Endothelial cell of umbilical vein (primary cell): Measurements from ENCODE around the gene MCTP1. TPM values are rescaled to one million over a fixed set of nuclear protein-coding genes. Genes with fewer than 3 reads are reported as not detected.

ENCODE experiments used
- BruUV-seq: library from RNA; stranded (reverse); fragments of 400-500 nt; replicated peaks from 2 replicates; lab custom pipeline; 2021; lab: Mats Ljungman, UMichigan
- CTCF ChIA-PET: fragments of 300-600, 350-600 bp; sonication (Branson Sonifier 250); formaldehyde crosslinking; loops from one replicate; lab custom pipeline; 2021; ENCODE audit warnings: antibody characterized with exemption, inconsistent platforms; lab: Charles Lee
- POLR2A ChIA-PET: fragments of 300-600, 350-600 bp; sonication (Branson Sonifier 250); formaldehyde crosslinking; loops from one replicate; lab custom pipeline; 2021; ENCODE audit warnings: antibody characterized with exemption, inconsistent platforms; lab: Charles Lee
- DNase-seq: peaks from one replicate; pipeline ENCODE4 v3.0.0-alpha.2; 2011; ENCODE audit warnings: low read depth, low spot score
- FAIRE-seq: peaks from 2 replicates; lab custom pipeline; 2011; peaks lifted over from hg19 to GRCh38; lab: Jason Lieb, UNC
- H2AFZ ChIP-seq: 2 replicates; pipeline ENCODE4 v1.6.0; 2012; ENCODE audit warnings: low read depth, low read length, control low read depth, inconsistent platforms
- H3K27ac ChIP-seq: 2 replicates; pipeline ENCODE4 v1.5.1; 2011; ENCODE audit warnings: low read depth, mild to moderate bottlenecking, control low read depth, low read length, moderate library complexity; ENCODE audit not compliant: insufficient read depth
- H3K27me3 ChIP-seq, 2 experiments: 2 replicates each; pipeline versions ENCODE4 v1.6.0 to v1.6.1; 2011; ENCODE audit warnings: low read length in 2 of 2, mixed read lengths in 1 of 2; ENCODE audit not compliant: control insufficient read depth in 2 of 2, insufficient read depth in 2 of 2
- H3K36me3 ChIP-seq, 2 experiments: 2 replicates in 1 of 2; 3 replicates in 1 of 2; pipeline ENCODE4 v1.5.1; 2011; ENCODE audit warnings: low read length in 2 of 2, mild to moderate bottlenecking in 1 of 2, moderate library complexity in 1 of 2; ENCODE audit not compliant: control insufficient read depth in 2 of 2, insufficient read depth in 2 of 2; ENCODE audit errors: extremely low read depth in 1 of 2
- H3K4me1 ChIP-seq: 3 replicates; pipeline ENCODE4 v1.5.1; 2011; ENCODE audit warnings: mild to moderate bottlenecking, low read length; ENCODE audit not compliant: control insufficient read depth, insufficient read depth; ENCODE audit errors: extremely low read depth
- H3K4me2 ChIP-seq: 2 replicates; pipeline ENCODE4 v1.6.1; 2011; ENCODE audit warnings: low read length, control low read depth, mixed read lengths; ENCODE audit not compliant: insufficient read depth
- H3K4me3 ChIP-seq, 3 experiments: fragments of 200-600 bp in 1 of 3; sonication (generic), shearing (Covaris generic) in 1 of 3; replicated peaks in 1 of 3; 2 replicates each; pipeline ENCODE4 v1.5.1; 2011 to 2016; ENCODE audit warnings: control low read depth in 3 of 3, low read length in 3 of 3, mild to moderate bottlenecking in 2 of 3, inconsistent platforms in 1 of 3, low read depth in 1 of 3, moderate library complexity in 1 of 3; ENCODE audit not compliant: insufficient read depth in 1 of 3
- H3K79me2 ChIP-seq: 2 replicates; pipeline ENCODE4 v1.6.0; 2012; ENCODE audit warnings: low read length, inconsistent platforms; ENCODE audit not compliant: control insufficient read depth, insufficient read depth
- H3K9ac ChIP-seq: replicated peaks from 2 replicates; pipeline ENCODE3; 2011; ENCODE audit warnings: low read length, control low read depth; ENCODE audit not compliant: insufficient read depth; ENCODE audit errors: extremely low read depth
- H3K9me1 ChIP-seq: replicated peaks from 3 replicates; pipeline ENCODE4 v1.6.0; 2011; ENCODE audit warnings: mild to moderate bottlenecking, low read length; ENCODE audit not compliant: control insufficient read depth, insufficient read depth; ENCODE audit errors: extremely low read depth
- H3K9me3 ChIP-seq: replicated peaks from 2 replicates; pipeline ENCODE4 v1.5.1; 2012; ENCODE audit warnings: low read length, inconsistent platforms; ENCODE audit not compliant: control insufficient read depth, insufficient read depth
- H4K20me1 ChIP-seq: replicated peaks from 2 replicates; pipeline ENCODE3; 2011; ENCODE audit warnings: mild to moderate bottlenecking, low read length; ENCODE audit not compliant: control insufficient read depth, insufficient read depth; ENCODE audit errors: extremely low read depth
- CTCF ChIP-seq, 2 donors: IDR thresholded peaks; 1 replicate in 1 of 2; 2 replicates in 1 of 2; pipeline ENCODE4 v1.5.1; 2011; ENCODE audit warnings: low read length in 2 of 2, mild to moderate bottlenecking in 2 of 2, moderate library complexity in 2 of 2, control low read depth in 1 of 2, inconsistent platforms in 1 of 2, low read depth in 1 of 2; ENCODE audit not compliant: insufficient read depth in 1 of 2; ENCODE audit errors: extremely low read depth in 1 of 2
- EZH2 ChIP-seq: IDR thresholded peaks from 2 replicates; pipeline ENCODE4 v1.6.1; 2012; ENCODE audit warnings: borderline replicate concordance, low read depth, mild to moderate bottlenecking, moderate library complexity, low read length, inconsistent platforms; ENCODE audit not compliant: severe bottlenecking
- FOS ChIP-seq: IDR thresholded peaks from 2 replicates; pipeline ENCODE4 v1.6.1; 2011; ENCODE audit warnings: mild to moderate bottlenecking, low read length, moderate library complexity, borderline replicate concordance; ENCODE audit not compliant: insufficient read depth
- GATA2 ChIP-seq: IDR thresholded peaks from 2 replicates; pipeline ENCODE4 v1.7.0; 2011; ENCODE audit warnings: low read depth, mild to moderate bottlenecking, moderate library complexity, mixed read lengths, low read length; ENCODE audit not compliant: insufficient read length, insufficient read depth
- JUN ChIP-seq: IDR thresholded peaks from 2 replicates; pipeline ENCODE4 v1.6.1; 2011; ENCODE audit warnings: borderline replicate concordance, low read depth; ENCODE audit not compliant: insufficient read length, insufficient read depth
- MAX ChIP-seq: IDR thresholded peaks from 2 replicates; pipeline ENCODE4 v1.6.1; 2011; ENCODE audit not compliant: insufficient read depth, insufficient read length
- MYC ChIP-seq: IDR thresholded peaks from one replicate; pipeline ENCODE4 v1.6.1; 2011; ENCODE audit warnings: mild to moderate bottlenecking, low read depth, low read length
- POLR2A ChIP-seq: IDR thresholded peaks from 2 replicates; pipeline ENCODE4 v1.6.1; 2012; ENCODE audit warnings: low read depth, mild to moderate bottlenecking, control low read depth, low read length
- POLR2AphosphoS5 ChIP-seq: IDR thresholded peaks from 2 replicates; pipeline ENCODE4 v1.6.1; 2012; ENCODE audit warnings: low read depth, mild to moderate bottlenecking, control low read depth, low read length, moderate library complexity; ENCODE audit not compliant: insufficient read depth
- dilution Hi-C: fragments of 300-500 bp; cut with MboI; formaldehyde crosslinking; loops from one replicate; pipeline ENCODE4 v1.15.0; 2019; ENCODE audit warnings: low sequenced_read_pairs; ENCODE audit not compliant: extremely low pct_ligation_motif_present
- intact Hi-C: fragments of 100-400 bp; cut with micrococcal nuclease; formaldehyde crosslinking; loops from one replicate; pipeline ENCODE4 v1.10.0; 2022
- polyA plus RNA-seq, 4 experiments: library from polyadenylated mRNA; depleted of rRNA in 3 of 4; stranded (reverse) in 3 of 4; unstranded in 1 of 4; fragments of >200 nt; gene quantifications; 2 replicates each; pipeline versions ENCODE4 v1.2.1 to v1.2.3, GENCODE V29; 2011 to 2012; ENCODE audit warnings: missing spikeins in 1 of 4
- total RNA-seq: library from RNA; stranded (reverse); gene quantifications from 2 replicates; pipeline ENCODE4 v1.2.3, GENCODE V29; 2021

Gene MCTP1
- total and polyA plus RNA-seq, 2 donors (not counting 3 experiments of a cell fraction or from before 2014, with no cell fraction given): 79.3 to 203 TPM

- TF ChIP-seq GATA2 (no peak), MYC (no peak), POLR2A (no peak), JUN (no peak), EZH2 (no peak), POLR2AphosphoS5 (no peak), MAX (no peak), FOS (no peak), CTCF (IDR thresholded peaks at IDR 0.05; ENCODE audit: extremely low read depth in 1 of 2, insufficient read depth in 1 of 2, low read depth in 1 of 2, low read length in 2 of 2) (no peak)
- dilution Hi-C loops (no loop called here), intact Hi-C loops (loop anchor here (5.0 kb wide), 1 partner anchor 580 kb away; a partner anchor contains a TSS)
- no TSS peak for BruUV-seq
- Histone ChIP-seq H3K27me3 (no peaks in the 10 kb centered on the region), H3K36me3 (no peaks in the 10 kb centered on the region), H3K9ac (no peak overlapping the region), H3K9me1 (no peaks in the 10 kb centered on the region), H3K4me1 (peaks cover 15% of the 10 kb centered on the region), H3K9me3 (no peaks in the 10 kb centered on the region), H4K20me1 (no peaks in the 10 kb centered on the region), H3K4me3 (no peak overlapping the region), H2AFZ (no peak overlapping the region), H3K27ac (no peak overlapping the region), H3K4me2 (no peak overlapping the region), H3K79me2 (no peaks in the 10 kb centered on the region)
- FAIRE-seq: no peak
- CTCF ChIA-PET: interaction anchor here (0.6 to 1.8 kb wide), 22 partner anchors 14 to 1783 kb away, joined by 3 to 30 read pairs (median 4); partner anchors contain the start of genes KIAA0825, NR2F1 and SLF1
- no peak for DNase-seq
- POLR2A ChIA-PET: no interaction called here
These were observed 592.3 kb downstream of the MCTP1 start for GRCh38 chr5:94692581-94692980.
